Measurements from ENCODE around the gene HLA-A. TPM values are rescaled to one million over a fixed set of nuclear protein-coding genes. Genes with fewer than 3 reads are reported as not detected.
A peak's percentile ranks its signal among the peaks of the same experiment; 100 is the strongest.
"Not testable (repeated sequence)": the region's sequence is repeated elsewhere in the genome, so short reads cannot be mapped to it uniquely, and the experiment has no call there.

Gene HLA-A
- total RNA-seq, 4 donors from 2014 or later, result 354 to 771 (median 610) TPM

GRCh38 chr6:29959467-29959866, 17.1 kb downstream of the HLA-A start:
- TF ChIP-seq CTCF (IDR thresholded peaks at IDR 0.05), result no peak
- DNase-seq (ENCODE audit: low spot score) (no peak), ATAC-seq (ENCODE audit: low FRiP score) (no peak)

- ATAC-seq (ENCODE audit: low FRiP score) (no peak), DNase-seq (ENCODE audit: low spot score) (no peak)
- no peak for TF ChIP-seq CTCF (IDR thresholded peaks at IDR 0.05)
Observed at GRCh38 chr6:29961966-29962365, 19.6 kb downstream of the HLA-A start.

GRCh38 chr6:29963697-29964096, 21.4 kb downstream of the HLA-A start:
- not testable (repeated sequence) for ATAC-seq (ENCODE audit: low FRiP score); DNase-seq (ENCODE audit: low spot score)

DNA sequence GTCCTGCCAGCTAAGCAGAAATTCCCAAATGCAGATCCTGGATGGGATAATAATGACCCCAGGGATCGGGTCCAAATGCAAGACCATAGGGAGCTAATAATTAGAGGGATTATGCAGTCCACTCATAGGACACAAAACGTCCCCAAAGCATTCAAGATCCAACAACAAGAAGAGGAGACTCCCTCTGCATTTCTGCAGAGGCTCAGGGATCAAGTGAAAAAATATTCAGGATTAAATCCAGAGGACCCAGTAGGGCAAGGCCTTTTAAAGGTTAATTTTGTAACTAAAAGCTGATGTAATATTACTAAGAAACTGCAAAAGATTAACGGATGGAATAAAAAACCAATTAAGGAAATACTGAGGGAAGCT, 22.2 kb downstream of the HLA-A start:
- DNase-seq (ENCODE audit: low spot score) (no peak), ATAC-seq (ENCODE audit: low FRiP score) (no peak)
- TF ChIP-seq CTCF (IDR thresholded peaks at IDR 0.05), result no peak

DNA sequence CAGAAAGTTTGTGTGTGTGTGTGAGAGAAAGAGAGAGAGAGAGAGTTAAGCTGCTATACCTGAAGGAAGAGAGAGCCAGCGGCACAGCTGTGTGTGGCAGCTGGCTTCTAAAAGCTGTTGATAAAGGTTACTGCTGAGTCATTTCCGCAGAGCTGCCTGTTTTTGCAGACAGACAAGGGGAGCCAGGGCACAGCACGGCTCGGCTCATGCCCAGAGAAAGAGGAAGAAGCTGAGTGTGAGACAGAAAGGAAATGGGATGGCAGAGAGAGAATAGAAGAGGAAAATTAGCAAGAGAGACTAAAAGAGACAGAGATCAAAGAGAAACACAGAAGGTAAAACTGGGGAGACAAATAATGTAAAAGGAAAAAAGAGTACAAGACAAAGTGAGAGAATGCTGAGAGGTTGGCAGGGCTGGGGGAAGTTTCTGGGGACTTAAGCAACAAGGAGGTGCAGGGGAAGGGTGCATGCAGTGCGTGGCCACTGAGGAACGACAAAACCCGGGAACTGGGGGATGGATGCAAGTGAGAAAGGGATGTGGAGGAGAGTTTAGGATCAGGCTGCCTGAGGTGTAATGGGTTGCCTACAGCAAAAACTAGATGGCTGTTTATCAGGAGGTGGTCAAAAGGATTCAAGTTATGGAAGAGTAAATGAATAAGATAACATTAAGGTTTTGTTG, 22.7 kb downstream of the HLA-A start:
- DNase-seq (ENCODE audit: low spot score) (no peak), ATAC-seq (ENCODE audit: low FRiP score) (peak; percentile 88)
- TF ChIP-seq CTCF (IDR thresholded peaks at IDR 0.05), result no peak

GRCh38 chr6:29965563-29965872, 23.2 kb downstream of the HLA-A start:
- TF ChIP-seq CTCF (IDR thresholded peaks at IDR 0.05), result no peak
- DNase-seq (ENCODE audit: low spot score), result no peak
- no peak for ATAC-seq (ENCODE audit: low FRiP score)

DNA sequence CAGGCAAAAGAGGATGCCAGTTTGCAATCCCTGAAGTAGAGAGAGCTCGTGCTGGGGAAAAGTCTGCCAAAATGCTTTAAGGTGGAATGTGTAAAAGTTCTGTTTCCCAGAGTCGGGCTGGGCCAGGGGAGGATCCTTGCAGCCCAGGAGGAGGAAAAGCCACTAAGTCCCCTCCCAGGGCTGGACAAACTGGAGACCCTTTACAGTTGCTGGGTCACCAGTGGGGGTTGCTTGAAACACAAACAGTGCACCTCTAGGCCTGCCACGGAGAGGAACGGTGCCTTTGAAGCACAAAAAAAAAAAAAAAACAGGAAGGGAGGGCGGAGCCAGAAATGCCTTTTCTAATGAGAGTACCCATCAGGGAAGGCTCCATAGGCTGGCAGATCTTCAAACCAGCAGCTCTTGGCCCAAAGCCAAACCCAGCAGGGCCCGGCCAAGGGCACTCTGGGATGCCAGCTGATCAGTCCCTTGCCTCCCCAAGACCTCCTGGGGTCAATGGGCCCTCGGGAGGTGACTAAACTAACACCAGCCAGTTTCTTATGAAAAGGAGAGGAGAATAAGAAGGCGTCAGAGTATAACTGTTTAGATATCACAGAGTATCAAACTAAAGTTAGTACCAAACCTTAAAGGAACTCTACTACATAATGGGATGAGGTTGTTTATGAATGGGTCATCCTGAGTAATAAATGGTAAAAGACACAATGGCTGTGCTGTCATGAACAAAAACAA, 23.7 kb downstream of the HLA-A start:
- ATAC-seq (ENCODE audit: low FRiP score) (peak; percentile 71), DNase-seq (ENCODE audit: low spot score) (peak; percentile 63)
- no peak for TF ChIP-seq CTCF (IDR thresholded peaks at IDR 0.05)
